ENCODE measurements around the gene ALDOB. TPM values are rescaled to one million over a fixed set of nuclear protein-coding genes. Genes with fewer than 3 reads are reported as not detected.
A peak's percentile ranks its signal among the peaks of the same experiment; 100 is the strongest.
"Not testable (repeated sequence)": the region's sequence is repeated elsewhere in the genome, so short reads cannot be mapped to it uniquely, and the experiment has no call there.

Gene ALDOB
- total RNA-seq, 2 experiments from 2014 or later = not detected

DNA sequence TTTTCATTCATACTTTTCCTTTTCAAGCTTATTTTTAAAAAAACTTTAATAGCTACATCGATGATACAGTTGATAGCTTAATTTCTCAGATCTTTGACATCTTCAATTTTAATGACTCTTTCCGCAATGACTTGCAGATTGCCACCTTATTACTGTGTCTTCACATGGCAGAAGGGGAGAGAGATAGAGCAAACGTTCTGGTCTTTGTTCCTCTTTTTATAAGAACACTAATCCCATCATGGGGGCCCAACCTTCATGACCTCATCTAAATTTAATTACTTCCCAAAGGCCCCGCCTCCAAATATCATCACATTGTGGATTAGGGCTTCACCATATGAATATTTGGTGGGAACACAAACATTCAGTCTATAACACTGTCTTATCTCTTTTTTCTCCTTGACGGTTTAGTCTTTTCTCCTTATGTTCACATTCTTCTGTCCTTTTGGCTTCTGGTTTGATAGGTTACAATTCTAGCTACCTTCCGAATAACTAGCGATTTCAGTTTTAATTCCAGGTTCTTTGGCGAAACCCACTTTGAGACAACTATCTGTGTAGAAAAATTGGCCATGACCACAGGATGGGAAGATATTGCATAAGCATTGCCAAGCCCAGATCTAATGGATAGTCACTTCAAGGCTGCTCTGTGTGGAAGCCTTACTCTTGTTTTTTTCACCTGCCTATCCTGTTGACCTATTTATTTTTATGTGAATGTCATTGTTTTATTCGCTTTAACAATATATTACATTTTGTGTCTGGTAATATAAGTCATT, 31.9 kb downstream of the ALDOB start:
- H3K27ac Mint-ChIP-seq = no peak overlapping the region
- peaks cover 89% of the 10 kb centered on the region for H3K36me3 Mint-ChIP-seq (ENCODE audit: low read depth)
- H3K4me1 Mint-ChIP-seq = peaks cover 24% of the 10 kb centered on the region
- H3K9me3 Mint-ChIP-seq = peaks cover 48% of the 10 kb centered on the region
- H3K27me3 Mint-ChIP-seq = no peaks in the 10 kb centered on the region
- ChIA-PET POLR2A (no interaction called here), CTCF (interaction anchor here (0.6 kb wide), 1 partner anchor 802 kb away, joined by 3 read pairs; no protein-coding TSS in a partner anchor)
- DNase-seq = no peak
- no peak overlapping the region for H3K4me3 Mint-ChIP-seq

DNA sequence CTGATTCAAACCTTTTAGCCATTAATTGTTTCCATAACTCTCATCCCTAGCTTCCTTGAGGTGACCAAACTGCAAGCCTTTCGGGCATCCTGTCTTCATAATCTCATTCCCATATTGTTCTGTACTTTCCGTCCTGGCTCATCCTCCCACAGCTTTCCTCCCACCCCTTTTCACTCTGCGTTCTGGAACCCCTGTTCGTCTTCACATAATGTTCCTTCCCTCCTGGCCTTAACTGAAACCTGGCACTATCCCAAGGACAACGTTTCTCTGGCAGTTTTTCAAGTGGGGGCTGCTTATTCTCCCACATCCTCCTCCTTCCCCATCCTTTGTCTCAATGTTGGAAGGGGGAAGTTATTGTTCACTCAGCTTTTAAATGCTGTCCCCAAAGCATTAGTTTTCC, 35.5 kb downstream of the ALDOB start:
- Mint-ChIP-seq H3K4me3 (peak overlapping the region; percentile 98), H3K27me3 (no peaks in the 10 kb centered on the region), H3K9me3 (peaks cover 20% of the 10 kb centered on the region), H3K27ac (peak overlapping the region; percentile 19), H3K36me3 (ENCODE audit: low read depth) (peaks cover 72% of the 10 kb centered on the region), H3K4me1 (peaks cover 43% of the 10 kb centered on the region)
- DNase-seq = no peak
- ChIA-PET CTCF (interaction anchor here (1.9 to 2.1 kb wide), 2 partner anchors 12 to 130 kb away, joined by 4 to 16 read pairs; no protein-coding TSS in a partner anchor), POLR2A (interaction anchor here (2.9 kb wide), 1 partner anchor 134 kb away, joined by 27 read pairs; the partner anchor contains the start of gene RNF20)

- DNase-seq = no peak
- Mint-ChIP-seq H3K36me3 (ENCODE audit: low read depth) (peaks cover 72% of the 10 kb centered on the region), H3K27me3 (no peaks in the 10 kb centered on the region), H3K27ac (peak overlapping the region; percentile 93), H3K4me1 (peaks cover 48% of the 10 kb centered on the region), H3K4me3 (peak overlapping the region; percentile 98), H3K9me3 (peaks cover 18% of the 10 kb centered on the region)
- CTCF ChIA-PET = interaction anchor here (1.9 to 2.1 kb wide), 2 partner anchors 11 to 130 kb away, joined by 4 to 16 read pairs; no protein-coding TSS in a partner anchor
- POLR2A ChIA-PET = interaction anchor here (2.9 kb wide), 1 partner anchor 134 kb away, joined by 27 read pairs; the partner anchor contains the start of gene RNF20
These were observed 36.0 kb downstream of the ALDOB start for GRCh38 chr9:101399643-101399970.

GRCh38 chr9:101398930-101399642, 36.5 kb downstream of the ALDOB start:
- DNase-seq = peak; percentile 18
- peaks cover 72% of the 10 kb centered on the region for H3K36me3 Mint-ChIP-seq (ENCODE audit: low read depth)
- no peaks in the 10 kb centered on the region for H3K27me3 Mint-ChIP-seq
- ChIA-PET POLR2A (interaction anchor here (0.8 to 2.9 kb wide), 7 partner anchors 8 to 138 kb away, joined by 3 to 27 read pairs (median 4); partner anchors contain the start of gene RNF20), CTCF (interaction anchor here (0.9 to 2.1 kb wide), 5 partner anchors 11 to 167 kb away, joined by 3 to 16 read pairs (median 4); partner anchors contain the start of gene RNF20)
- H3K9me3 Mint-ChIP-seq = peaks cover 21% of the 10 kb centered on the region
- peak overlapping the region; percentile 93 for H3K27ac Mint-ChIP-seq
- peaks cover 51% of the 10 kb centered on the region for H3K4me1 Mint-ChIP-seq
- peak overlapping the region; percentile 98 for H3K4me3 Mint-ChIP-seq

DNA sequence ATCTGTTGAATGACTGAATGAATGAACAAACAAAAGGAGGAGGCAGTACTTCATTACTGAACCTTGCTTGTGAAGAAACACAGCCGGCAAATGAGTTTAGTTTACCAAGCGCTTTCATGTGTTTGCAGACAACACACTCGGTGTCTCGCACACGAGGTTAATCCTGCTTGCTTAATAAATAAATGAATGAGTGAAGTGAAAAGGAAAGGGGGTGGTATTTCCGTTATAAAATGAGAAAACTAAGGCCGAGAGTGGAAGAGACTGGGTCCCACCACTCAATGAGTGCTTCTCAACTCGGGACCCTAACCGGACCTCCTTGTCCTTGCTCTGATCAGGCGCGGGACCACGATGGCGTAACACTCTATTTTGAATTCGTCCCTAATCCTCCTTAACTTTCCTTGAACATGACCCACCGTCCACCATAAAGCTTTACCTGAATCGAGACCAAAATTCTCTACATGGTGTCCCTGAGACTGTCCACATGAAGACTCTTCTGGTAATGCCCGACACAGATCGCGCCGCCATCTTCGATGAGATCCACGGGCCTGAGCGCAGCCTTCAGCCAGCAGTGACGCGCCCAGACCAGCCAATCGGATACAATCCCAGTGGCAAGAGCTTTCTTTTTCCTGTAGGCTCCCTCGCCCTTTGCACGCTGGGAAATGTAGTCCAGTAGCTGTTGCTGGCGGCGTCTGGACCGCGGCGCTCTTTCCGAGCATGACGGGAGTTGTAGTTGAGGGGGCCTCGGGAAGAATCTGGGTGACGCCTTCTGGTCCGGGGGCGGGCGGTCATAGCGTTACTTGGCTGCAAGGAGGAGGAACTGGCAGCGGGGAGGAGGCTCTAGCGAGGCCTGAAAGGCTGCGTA, 37.3 kb downstream of the ALDOB start, which contains the start of the genes MRPL50 and ZNF189:
Gene MRPL50, minus strand, starts transcription at position 551 of the 862 bp plus-strand sequence. Its CDS starts 26 bp downstream, at position 525.
Gene ZNF189, plus strand, starts transcription at position 784 of the 862 bp plus-strand sequence. CDS start 306 bp downstream, outside the sequence.
- DNase-seq = peak; percentile 98
- peaks cover 14% of the 10 kb centered on the region for H3K9me3 Mint-ChIP-seq
- peaks cover 69% of the 10 kb centered on the region for H3K36me3 Mint-ChIP-seq (ENCODE audit: low read depth)
- peak within 1 kb of the TSS; percentile 98 for H3K4me3 Mint-ChIP-seq
- H3K27ac Mint-ChIP-seq = peak within 1 kb of the TSS; percentile 93
- CTCF ChIA-PET = interaction anchor here (0.9 to 2.1 kb wide), 4 partner anchors 10 to 168 kb away, joined by 3 to 16 read pairs (median 6); partner anchors contain the start of gene RNF20
- H3K4me1 Mint-ChIP-seq = peaks cover 51% of the 10 kb centered on the region
- H3K27me3 Mint-ChIP-seq = no peaks in the 10 kb centered on the region
- POLR2A ChIA-PET = interaction anchor here (0.8 to 2.9 kb wide), 7 partner anchors 9 to 139 kb away, joined by 3 to 27 read pairs (median 4); partner anchors contain the start of gene RNF20

GRCh38 chr9:101397746-101398067, 37.9 kb downstream of the ALDOB start:
- peak overlapping the region; percentile 98 for H3K4me3 Mint-ChIP-seq
- ChIA-PET POLR2A (interaction anchor here (1.2 to 2.9 kb wide), 3 partner anchors 9 to 136 kb away, joined by 4 to 27 read pairs (median 8); partner anchors contain the start of gene RNF20), CTCF (interaction anchor here (1.2 to 1.7 kb wide), 2 partner anchors 135 to 168 kb away, joined by 3 to 9 read pairs; partner anchors contain the start of gene RNF20)
- no peak for DNase-seq
- peaks cover 14% of the 10 kb centered on the region for H3K9me3 Mint-ChIP-seq
- no peaks in the 10 kb centered on the region for H3K27me3 Mint-ChIP-seq
- peaks cover 55% of the 10 kb centered on the region for H3K4me1 Mint-ChIP-seq
- H3K36me3 Mint-ChIP-seq (ENCODE audit: low read depth) = peaks cover 68% of the 10 kb centered on the region
- peak overlapping the region; percentile 93 for H3K27ac Mint-ChIP-seq

DNA sequence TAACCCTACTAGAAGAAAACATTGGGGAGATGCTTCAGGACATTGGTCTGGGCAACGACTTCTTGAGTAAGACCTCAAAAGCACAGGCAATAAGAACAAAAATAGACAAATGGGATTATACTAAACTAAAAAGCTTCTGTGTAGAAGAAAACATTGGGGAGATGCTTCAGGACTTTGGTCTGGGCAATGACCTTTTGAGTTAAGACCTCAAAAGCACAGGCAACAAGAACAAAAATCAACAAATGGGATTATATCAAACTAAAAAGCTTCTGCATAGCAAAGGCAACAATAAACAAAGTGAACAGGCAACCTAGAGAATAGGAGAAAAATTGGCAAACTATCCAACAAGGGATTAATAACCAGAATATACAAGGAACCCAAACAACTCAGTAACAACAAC, 40.9 kb downstream of the ALDOB start:
- H3K27me3 Mint-ChIP-seq = no peaks in the 10 kb centered on the region
- POLR2A ChIA-PET = no interaction called here
- peaks cover 38% of the 10 kb centered on the region for H3K4me1 Mint-ChIP-seq
- DNase-seq = no peak
- H3K9me3 Mint-ChIP-seq = peaks cover 21% of the 10 kb centered on the region
- no peak overlapping the region for H3K4me3 Mint-ChIP-seq
- peaks cover 66% of the 10 kb centered on the region for H3K36me3 Mint-ChIP-seq (ENCODE audit: low read depth)
- CTCF ChIA-PET = no interaction called here
- no peak overlapping the region for H3K27ac Mint-ChIP-seq

DNA sequence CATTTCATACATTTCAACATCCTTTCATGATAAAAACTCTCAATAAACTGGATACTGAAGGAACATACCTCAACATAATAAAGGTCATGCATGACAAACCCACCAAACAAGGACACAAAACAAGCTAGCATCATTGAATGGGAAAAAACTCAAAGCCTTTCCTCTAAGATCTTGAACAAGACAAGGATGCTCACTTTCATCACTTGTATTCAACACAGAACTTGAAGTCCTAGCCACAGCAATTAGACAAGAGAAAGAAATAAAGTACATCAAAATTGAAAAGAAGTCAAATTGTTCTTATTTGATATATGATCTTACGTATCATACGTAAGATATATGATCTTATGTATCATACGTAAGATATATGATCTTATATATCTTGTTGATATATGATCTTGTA, 42.4 kb downstream of the ALDOB start:
- Mint-ChIP-seq H3K36me3 (ENCODE audit: low read depth) (peaks cover 75% of the 10 kb centered on the region), H3K27me3 (no peaks in the 10 kb centered on the region), H3K4me1 (peaks cover 37% of the 10 kb centered on the region), H3K9me3 (peaks cover 21% of the 10 kb centered on the region), H3K27ac (no peak overlapping the region), H3K4me3 (no peak overlapping the region)
- POLR2A ChIA-PET = no interaction called here
- CTCF ChIA-PET = no interaction called here
- no peak for DNase-seq

DNA sequence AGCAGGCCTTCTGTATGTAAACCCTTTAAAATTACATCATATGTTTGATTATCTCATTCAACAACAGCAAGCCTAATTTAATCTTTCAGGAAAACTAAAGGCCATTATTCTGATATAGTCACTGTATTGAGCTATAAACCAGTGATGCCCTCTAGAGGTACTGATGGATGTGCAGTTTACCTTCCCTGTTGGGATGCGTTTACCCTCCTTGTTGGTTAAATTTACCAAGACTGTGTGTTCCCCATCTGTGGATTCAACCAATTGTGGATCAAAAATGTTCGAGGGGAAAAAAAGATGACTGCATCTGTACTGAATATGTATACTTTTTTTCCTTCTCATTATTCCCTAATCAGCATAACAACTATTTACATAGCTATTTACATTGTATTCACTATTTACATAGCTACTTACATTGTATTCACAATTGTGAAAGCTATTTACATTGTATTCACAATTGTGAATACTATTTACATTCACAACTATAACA, 47.0 kb downstream of the ALDOB start:
- H3K27ac Mint-ChIP-seq = no peak overlapping the region
- H3K36me3 Mint-ChIP-seq (ENCODE audit: low read depth) = peaks cover 54% of the 10 kb centered on the region
- peaks cover 21% of the 10 kb centered on the region for H3K9me3 Mint-ChIP-seq
- peaks cover 10% of the 10 kb centered on the region for H3K4me1 Mint-ChIP-seq
- ChIA-PET POLR2A (interaction anchor here (1.9 kb wide), 1 partner anchor 10 kb away, joined by 8 read pairs; the partner anchor contains the start of genes MRPL50 and ZNF189), CTCF (interaction anchor here (0.5 to 2.3 kb wide), 7 partner anchors 11 to 707 kb away, joined by 3 to 16 read pairs (median 4); partner anchors contain the start of genes MRPL50 and ZNF189)
- DNase-seq = no peak
- H3K27me3 Mint-ChIP-seq = no peaks in the 10 kb centered on the region
- no peak overlapping the region for H3K4me3 Mint-ChIP-seq

- ChIA-PET CTCF (interaction anchor here (0.5 to 2.3 kb wide), 7 partner anchors 10 to 706 kb away, joined by 3 to 16 read pairs (median 4); partner anchors contain the start of genes MRPL50 and ZNF189), POLR2A (interaction anchor here (1.9 kb wide), 1 partner anchor 10 kb away, joined by 8 read pairs; the partner anchor contains the start of genes MRPL50 and ZNF189)
- H3K27me3 Mint-ChIP-seq = peaks cover 2% of the 10 kb centered on the region
- H3K4me3 Mint-ChIP-seq = no peak overlapping the region
- DNase-seq = no peak
- peaks cover 19% of the 10 kb centered on the region for H3K9me3 Mint-ChIP-seq
- H3K36me3 Mint-ChIP-seq (ENCODE audit: low read depth) = peaks cover 51% of the 10 kb centered on the region
- no peak overlapping the region for H3K27ac Mint-ChIP-seq
- peaks cover 8% of the 10 kb centered on the region for H3K4me1 Mint-ChIP-seq
These were observed 47.6 kb downstream of the ALDOB start for GRCh38 chr9:101387871-101388506.

GRCh38 chr9:101384873-101385536, 50.6 kb downstream of the ALDOB start, which contains the start of gene BAAT:
Gene BAAT (minus strand): TSS chr9:101385006. CDS start chr9:101371404, 13,602 bp downstream.
- H3K36me3 Mint-ChIP-seq (ENCODE audit: low read depth) = peaks cover 22% of the 10 kb centered on the region
- H3K4me1 Mint-ChIP-seq, H3K4me3 Mint-ChIP-seq, H3K27me3 Mint-ChIP-seq, CTCF ChIA-PET, H3K27ac Mint-ChIP-seq, DNase-seq, POLR2A ChIA-PET, H3K9me3 Mint-ChIP-seq: not testable (repeated sequence)
